Forelimb muscle (tissue), 1 donor: ENCODE results near the gene MORF4L2. TPM values are rescaled to one million over a fixed set of nuclear protein-coding genes. Genes with fewer than 3 reads are reported as not detected.

Experiments used
- DNase-seq: peaks from one replicate; pipeline ENCODE4 v3.0.0-alpha.2; 2013; ENCODE audit warnings: low read depth
- polyA plus RNA-seq: library from polyadenylated mRNA; unstranded; fragments of 120-200 nt; gene quantifications from one replicate; pipeline ENCODE4 v1.2.1, GENCODE V29; 2013; ENCODE audit not compliant: insufficient read length

The MORF4L2 gene
- polyA plus RNA-seq, 1 donor, result 249 TPM

- DNase-seq, result no peak
These were observed 55.4 kb downstream of the MORF4L2 start for GRCh38 chrX:103631145-103631544.

DNA sequence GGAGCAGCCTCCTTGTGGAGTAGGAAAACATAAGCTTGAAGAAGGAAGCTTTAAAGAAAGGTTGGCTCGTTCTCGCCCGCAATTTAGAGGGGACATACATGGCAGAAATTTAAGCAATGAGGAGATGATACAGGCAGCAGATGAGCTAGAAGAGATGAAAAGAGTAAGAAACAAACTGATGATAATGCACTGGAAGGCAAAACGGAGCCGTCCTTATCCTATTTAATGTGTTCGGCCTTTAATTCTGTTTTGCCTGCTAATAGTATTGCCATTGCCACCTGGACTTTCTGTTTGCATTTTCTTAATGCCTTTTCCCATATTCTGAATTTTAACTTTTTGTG lies 56.4 kb downstream of the MORF4L2 start:
- no peak for DNase-seq

DNA sequence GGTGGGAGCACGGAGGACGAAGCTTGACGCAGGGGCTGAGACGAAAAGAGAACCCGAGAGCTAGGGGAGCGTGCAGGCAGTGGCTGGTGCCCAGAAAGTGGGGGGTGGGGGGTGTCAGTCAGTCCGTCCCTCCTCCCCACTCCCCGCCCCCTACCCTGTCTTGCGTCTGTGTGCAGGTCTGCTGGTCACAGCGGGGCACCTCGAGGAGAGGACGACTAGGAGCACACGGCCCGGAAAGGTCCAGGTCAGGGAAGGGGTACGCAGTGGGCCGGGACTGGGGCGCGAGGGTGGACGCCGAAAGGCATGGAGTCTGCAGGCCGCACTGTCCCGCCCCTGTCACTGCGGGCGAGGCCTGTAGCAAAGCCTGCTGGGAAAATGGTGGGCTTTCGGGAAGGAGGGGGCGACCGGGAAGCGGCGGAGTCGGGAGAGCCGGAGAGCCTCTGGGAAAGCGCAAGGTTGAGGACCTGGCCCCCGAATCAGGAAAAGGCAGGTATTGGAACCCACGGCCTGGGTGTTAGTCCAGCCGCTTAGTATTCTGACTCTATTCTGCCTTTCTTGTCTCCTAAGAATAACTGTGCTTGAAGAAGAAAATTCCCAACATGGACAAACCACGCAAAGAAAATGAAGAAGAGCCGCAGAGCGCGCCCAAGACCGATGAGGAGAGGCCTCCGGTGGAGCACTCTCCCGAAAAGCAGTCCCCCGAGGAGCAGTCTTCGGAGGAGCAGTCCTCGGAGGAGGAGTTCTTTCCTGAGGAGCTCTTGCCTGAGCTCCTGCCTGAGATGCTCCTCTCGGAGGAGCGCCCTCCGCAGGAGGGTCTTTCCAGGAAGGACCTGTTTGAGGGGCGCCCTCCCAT lies 57.0 kb downstream of the MORF4L2 start:
- DNase-seq, result no peak

GRCh38 chrX:103628386-103629317 lies 57.8 kb downstream of the MORF4L2 start, which contains the start of gene TCEAL1:
TCEAL1 (plus strand) TSS chrX:103628975; CDS start chrX:103629917, 942 bp downstream.
- no peak for DNase-seq

- no peak for DNase-seq
These were observed 59.6 kb downstream of the MORF4L2 start for GRCh38 chrX:103626855-103627254.

Other genes with a start within 250 kb of the MORF4L2 start
- gene RAB40A, start 167.2 kb downstream of the MORF4L2 start, polyA plus RNA-seq, result 1.1 TPM
- 78.0 TPM for gene TCEAL4, start 101.2 kb downstream of the MORF4L2 start, polyA plus RNA-seq
- 9.4 TPM for gene TCEAL3, start 78.7 kb downstream of the MORF4L2 start, polyA plus RNA-seq
- gene TCEAL1, start 57.7 kb downstream of the MORF4L2 start, polyA plus RNA-seq, result 69.1 TPM
- gene TMEM31, start 24.2 kb upstream of the MORF4L2 start, polyA plus RNA-seq, result 0.99 TPM
- gene PLP1, start 90.1 kb upstream of the MORF4L2 start, polyA plus RNA-seq, result 54.6 TPM
- gene RAB9B, start 145.6 kb upstream of the MORF4L2 start, polyA plus RNA-seq, result 35.1 TPM